GM19193 (cell line): ENCODE data around the gene RELN.

Experiments
- POLR2A ChIP-seq: IDR thresholded peaks from 4 replicates; pipeline ENCODE4 v1.6.1; 2011; ENCODE audit not compliant: insufficient read depth, insufficient read length; ENCODE audit errors: extremely low read depth

RELN gene

DNA sequence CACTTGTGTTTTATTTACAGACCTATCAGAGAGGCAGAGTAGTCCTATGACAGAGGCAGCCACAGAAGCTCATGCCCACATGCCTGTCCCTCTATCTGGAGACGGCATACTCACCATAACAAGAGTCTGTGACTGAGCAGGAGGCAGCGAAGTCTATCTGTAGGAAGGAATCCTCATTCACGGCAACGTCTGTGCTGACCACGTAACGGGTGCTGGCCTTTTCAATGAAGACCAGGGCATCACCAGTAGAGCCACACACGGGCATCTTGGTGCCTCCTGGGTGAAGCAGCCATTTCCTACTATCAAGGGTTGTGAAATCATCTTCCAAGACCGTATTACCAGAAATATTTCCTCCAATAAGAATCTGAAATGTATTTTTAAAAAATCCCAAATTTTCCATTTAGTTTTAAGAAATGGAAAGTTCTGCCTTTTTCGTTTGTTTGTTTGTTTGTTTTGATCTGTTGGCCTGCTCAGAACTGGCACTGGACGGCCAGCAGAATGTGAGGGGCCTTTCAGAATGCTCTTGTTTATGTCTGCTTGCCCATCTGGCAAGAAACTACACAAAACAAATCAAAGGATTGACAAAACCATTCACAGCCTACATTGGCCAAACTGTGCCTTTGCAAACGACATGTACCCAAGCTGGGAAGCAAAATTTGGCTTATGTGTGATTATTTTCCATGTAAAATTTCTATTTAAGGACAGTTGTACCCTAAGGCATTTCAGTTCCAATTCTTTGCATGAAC lies 450.3 kb downstream of the RELN start:
- no peak for TF ChIP-seq POLR2A

DNA sequence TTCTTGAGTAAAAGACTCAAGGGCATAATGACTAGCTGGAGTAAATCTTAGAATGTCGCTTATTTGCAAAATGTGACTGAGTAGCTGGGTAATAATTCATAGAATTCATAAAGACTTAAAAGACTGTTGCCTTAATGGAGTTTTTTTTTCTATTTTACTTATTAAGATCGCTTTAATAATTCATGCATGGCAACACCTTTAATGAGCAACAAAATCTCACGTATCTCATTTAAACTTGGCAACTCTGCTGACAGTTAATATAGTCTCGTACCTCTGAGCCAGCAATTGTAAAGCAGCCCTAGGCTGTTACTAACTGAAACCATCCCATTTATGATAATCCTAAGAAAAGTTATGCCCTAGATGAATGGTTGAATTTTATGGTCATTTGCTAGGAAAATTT lies 455.7 kb downstream of the RELN start:
- no peak for TF ChIP-seq POLR2A

DNA sequence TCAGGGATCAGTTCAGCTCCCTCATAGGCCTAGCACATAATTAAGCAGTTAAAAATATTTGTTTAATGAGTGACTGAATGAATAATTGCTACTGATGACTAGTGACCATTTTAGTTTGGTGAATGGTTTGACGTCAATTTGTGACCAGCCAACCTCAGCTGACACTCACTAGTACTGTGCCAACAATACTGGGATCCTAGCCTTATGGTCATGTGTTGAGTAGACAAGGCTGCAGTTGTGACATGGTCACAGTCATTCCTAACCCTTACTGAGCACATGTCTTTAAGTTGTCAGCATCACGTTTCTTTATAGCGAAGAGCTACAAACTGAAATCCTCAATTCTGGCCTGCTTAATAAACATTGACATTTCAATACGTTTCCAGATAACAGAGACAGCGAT lies 456.5 kb downstream of the RELN start:
- TF ChIP-seq POLR2A = no peak

DNA sequence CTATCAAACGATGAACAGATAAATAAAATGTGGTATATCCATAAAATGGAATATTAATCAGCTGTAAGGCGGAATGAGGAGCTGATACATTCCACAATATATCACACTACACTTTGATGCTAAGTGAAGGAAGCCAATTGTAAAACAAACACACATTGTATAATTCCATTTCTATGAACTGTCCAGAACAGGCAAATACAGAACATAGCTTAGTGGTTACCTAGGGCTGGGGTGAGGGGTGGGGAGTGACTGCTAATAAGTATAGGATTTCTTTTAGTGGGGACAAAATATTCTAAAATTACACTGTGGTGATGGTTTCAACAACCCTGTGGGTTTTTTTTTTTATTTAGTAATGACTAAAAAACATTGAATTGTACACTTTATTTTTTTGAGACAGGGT lies 461.3 kb downstream of the RELN start:
- no peak for TF ChIP-seq POLR2A

DNA sequence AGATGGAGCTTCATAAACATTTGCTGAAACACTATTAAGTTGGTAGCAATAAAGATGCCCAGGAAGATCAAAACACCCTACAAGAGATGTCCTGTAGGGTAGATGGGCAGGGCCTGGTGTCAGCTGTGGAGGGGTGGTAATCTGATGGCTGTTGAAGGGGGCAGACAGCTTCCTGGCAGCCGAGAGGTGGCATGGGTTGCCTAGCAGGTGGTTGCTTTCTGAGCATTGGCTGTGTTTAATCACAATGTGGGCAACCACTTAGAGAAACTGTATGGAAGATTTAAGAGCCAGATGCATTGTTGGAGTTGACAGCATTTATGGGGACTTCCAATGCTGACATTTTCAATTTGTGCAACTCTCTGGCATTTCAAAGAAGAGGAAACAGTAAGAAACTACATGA lies 463.5 kb downstream of the RELN start:
- TF ChIP-seq POLR2A = no peak

DNA sequence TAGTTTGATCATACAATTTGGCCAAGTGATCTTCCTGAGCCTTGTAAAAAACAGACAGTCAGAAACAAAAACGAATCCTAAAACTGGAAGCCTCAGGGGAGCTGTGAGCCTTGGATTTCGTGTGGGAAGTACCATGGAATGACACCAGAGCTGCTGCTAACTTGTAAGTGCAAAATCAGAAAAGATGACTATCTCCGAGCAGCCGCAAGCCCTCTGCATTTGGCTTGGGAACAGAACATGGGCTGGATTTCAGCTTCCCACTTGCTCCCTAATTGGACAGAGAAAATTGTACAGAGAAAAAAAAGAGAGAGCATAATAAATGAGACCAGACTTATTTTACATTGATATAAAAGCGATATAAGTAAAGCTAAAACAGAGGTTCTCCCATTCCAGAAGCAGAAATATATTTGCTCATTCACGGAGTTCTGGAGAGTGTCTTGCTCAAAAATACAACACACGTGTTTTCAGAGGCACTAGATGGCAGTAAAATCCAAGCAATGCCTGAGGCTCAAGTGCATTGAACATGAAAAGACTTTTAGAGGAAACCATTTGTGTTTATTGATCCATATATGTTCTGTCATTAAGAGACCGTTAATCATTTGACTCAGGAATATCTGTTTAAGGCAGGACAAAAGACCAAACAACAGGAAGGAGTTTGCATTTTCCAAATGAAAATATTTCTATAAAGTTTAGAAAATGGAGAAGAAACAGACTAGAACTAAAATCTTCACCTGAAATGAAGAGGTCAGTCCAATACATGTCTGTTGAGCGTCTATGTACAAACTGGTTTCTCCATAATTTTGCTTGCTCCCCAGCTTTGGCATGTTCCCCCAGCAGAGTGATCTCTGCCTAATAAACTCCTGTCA lies 465.2 kb downstream of the RELN start:
- no peak for TF ChIP-seq POLR2A

DNA sequence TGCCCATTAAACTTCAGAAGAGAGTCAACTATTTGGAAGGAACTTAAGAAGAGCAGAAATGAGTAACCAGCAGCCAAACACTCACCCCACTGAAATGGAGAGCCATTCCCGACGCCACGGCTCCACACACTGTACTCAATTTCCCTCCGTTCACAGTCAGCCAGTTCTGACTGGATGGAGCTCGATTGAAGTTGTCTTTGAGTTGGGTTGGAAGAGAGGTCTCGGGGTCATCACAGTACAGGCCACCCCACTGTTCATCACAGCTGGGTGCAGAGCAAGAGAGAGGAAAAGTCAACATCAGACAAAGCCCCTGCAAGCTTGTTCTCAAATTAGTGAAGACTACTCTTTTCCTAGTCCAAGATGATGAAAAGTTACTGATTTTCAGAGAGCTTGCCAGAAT lies 467.5 kb downstream of the RELN start:
- TF ChIP-seq POLR2A = no peak

DNA sequence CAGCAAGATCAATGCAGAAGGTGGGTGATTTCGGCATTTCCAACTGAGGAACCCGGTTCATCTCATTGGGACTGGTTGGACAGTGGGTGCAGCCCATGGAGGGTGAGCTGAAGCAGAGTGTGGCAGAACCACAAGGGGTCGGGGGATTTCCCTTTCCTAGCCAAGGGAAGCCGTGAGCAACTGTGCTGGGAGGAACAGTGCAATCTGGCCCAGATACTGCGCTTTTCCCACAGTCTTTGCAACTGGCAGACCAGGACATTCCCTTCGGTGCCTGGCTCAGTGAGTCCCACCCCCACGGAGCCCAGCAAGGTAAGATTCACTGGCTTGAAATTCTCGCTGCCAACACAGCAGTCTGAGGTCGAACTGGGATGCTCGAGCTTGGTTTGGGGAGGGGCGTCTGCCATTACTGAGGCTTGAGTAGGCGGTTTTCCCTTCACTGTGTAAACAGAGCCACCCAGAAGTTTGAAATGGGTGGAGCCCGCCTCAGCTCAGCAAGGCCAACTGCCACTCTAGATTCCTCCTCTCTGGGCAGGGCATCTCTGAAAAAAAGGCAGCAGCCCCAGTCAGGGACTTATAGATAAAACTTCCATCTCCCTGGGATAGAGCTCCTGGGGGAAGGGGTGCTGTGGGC lies 484.8 kb downstream of the RELN start:
- no peak for TF ChIP-seq POLR2A

DNA sequence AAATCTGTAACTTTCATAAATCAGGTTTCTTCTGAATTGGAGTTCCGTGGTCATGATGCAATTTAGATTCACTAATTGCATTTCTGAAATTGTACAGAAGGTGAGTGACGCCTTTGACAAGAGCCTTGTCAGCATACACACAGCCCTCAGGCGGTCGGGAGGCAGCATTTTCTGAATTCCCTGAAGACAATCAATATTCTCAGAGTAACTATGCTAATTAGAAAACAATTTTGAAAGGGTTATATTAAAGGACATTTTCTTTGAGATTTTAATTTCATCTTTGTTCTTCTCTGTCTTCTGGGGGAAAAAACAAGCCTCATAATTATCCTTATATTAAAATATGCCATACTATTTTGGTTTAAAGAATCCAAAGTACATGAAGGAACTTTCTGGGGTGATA lies 488.3 kb downstream of the RELN start:
- no peak for TF ChIP-seq POLR2A

DNA sequence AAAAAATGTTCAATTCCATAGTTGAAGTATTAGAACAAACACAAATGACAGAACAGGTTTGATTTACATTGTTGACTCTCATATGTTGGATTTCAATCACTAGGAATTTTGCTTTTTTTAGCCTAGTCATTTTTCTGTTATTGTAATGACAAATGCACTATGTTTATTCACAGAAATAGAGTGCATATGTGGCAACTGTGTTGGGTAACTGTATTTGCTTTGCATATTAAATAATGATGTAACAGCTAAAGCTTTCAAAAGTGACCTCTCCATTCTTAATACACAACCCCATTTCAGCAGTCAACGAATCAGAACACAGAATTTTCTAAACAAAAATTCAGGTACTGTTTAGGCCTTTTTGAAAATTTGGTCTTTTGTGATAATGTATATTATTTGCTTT lies 489.5 kb downstream of the RELN start:
- TF ChIP-seq POLR2A = no peak

DNA sequence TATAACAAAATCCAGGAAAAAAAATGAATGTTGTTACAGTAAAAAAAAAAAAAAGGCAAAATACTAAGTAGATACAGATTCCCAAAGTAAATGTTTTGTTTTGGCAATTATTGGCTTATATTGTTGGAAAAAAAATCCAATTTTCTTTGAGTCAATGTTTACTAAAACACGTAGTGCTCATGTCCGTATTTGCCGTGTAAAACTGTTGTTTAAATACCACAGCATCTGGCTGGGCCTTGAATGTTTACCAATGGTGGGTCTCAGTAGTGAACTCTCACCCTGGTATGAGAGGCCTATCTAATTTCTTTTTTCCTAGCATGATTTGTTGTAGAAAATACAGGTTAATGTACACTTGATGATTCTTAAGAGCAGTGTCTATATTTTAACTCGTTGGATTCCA lies 502.0 kb downstream of the RELN start:
- TF ChIP-seq POLR2A = no peak

DNA sequence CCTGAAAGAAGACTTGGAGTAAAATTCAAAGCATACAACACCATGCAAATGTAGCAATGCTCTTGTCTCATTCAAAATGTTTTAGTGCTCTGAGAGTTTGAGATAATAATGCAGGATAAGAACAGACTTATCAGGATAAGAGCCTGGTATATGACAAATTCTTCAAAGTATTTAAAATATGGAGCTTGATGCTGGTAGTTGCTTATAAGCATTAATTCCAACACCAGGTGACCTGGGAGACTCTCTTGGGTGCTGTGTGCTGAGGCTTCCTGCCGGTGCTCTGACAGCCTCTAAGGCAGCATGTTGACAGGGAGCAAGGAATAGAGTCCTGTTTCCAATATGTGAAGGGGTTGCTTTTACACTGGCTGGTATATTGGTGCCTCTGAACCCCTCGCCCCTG lies 508.7 kb downstream of the RELN start:
- TF ChIP-seq POLR2A = no peak

DNA sequence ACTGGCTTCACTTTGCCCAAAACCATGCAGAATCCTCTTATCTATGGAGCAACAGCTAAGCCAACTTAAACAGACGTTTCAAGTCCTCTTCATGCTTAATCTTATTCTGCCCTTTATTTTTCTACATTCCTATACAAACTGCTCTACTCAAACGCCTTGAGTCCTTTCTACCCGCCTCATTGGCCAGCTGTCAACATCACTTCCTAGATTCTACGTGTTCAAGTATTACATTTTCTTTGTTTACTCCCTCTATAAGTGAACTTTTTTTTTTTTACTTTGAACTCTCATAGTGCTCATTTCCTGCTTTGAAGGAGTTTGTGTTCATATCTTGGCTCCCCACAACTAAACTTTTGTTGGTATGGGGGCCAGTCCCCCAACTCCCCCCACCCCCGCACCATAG lies 514.5 kb downstream of the RELN start:
- TF ChIP-seq POLR2A = no peak

DNA sequence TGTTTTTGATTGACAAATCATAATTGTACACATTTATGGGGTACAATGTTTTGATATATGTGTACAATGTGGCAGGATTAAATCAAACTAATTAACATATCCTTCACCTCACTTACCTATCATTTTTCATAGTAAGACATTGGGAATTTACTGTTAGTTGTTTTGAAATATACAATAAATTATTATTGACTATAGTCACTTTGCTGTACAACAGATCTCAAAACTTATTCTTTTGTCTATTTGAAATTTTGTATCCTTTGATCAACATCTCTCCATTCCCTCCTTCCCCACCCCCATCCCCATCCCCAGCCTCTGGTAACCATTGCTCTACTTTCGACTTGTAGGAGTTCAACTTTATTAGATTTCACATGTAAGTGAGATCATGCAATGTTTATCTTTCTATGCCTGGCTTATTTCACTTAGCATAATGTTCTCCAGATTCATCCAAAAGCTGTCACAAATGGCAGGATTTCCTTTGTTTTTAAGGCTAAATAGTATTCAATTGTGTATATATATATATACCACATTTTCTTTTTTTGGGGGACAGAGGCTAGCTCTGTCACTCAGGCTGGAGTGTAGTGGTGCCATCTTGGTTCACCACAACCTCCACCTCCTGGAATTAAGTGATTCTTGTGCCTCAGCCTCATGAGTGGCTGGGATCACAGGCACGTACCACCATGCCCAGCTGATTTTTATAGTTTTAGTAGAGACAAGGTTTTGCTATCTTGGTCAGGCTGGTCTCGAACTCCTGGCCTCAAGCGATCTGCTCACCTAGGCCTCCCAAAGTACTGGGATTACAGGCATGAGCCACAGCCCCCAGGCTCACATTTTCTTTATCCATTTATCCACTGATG lies 520.1 kb downstream of the RELN start:
- TF ChIP-seq POLR2A = no peak

DNA sequence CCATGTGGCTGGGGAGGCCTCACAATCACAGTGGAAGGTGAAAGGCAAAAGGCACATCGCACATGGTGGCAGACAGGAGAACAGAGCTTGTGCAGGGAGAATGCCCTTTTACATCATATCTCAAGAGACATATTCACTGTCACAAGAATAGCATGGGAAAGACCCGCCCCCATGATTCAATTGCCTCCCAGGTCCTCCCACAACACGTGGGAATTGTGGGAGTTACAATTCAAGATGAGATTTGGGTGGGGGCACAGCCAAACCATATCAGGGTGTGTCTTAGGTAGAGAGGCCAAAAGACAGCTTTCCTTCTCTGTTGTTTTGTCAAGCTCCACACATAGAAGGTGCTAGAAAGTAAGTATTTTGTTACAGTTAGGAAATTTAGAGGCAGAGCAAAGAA lies 522.6 kb downstream of the RELN start:
- TF ChIP-seq POLR2A = no peak
